Loucy (cell line): ENCODE results near the gene RARRES2.

ENCODE experiments used
- EZH2phosphoT487 ChIP-seq: fragments of 200-600 bp; IDR thresholded peaks from 2 replicates; pipeline ENCODE4 v1.6.1; 2018; ENCODE audit warnings: antibody characterized with exemption, mild to moderate bottlenecking, moderate library complexity, borderline replicate concordance
- TF ChIP-seq, protein P1 (sequence below): fragments of 200-600 bp; sonication (generic); conservative IDR thresholded peaks from 2 replicates; pipeline ENCODE4 v1.5.1; 2014; ENCODE audit warnings: mild to moderate bottlenecking, antibody characterized with exemption, low read length

- TF ChIP-seq, protein P1, sequence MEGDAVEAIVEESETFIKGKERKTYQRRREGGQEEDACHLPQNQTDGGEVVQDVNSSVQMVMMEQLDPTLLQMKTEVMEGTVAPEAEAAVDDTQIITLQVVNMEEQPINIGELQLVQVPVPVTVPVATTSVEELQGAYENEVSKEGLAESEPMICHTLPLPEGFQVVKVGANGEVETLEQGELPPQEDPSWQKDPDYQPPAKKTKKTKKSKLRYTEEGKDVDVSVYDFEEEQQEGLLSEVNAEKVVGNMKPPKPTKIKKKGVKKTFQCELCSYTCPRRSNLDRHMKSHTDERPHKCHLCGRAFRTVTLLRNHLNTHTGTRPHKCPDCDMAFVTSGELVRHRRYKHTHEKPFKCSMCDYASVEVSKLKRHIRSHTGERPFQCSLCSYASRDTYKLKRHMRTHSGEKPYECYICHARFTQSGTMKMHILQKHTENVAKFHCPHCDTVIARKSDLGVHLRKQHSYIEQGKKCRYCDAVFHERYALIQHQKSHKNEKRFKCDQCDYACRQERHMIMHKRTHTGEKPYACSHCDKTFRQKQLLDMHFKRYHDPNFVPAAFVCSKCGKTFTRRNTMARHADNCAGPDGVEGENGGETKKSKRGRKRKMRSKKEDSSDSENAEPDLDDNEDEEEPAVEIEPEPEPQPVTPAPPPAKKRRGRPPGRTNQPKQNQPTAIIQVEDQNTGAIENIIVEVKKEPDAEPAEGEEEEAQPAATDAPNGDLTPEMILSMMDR = no peak
- no peak for TF ChIP-seq EZH2phosphoT487
Observed at GRCh38 chr7:150335774-150336112, 5.7 kb downstream of the RARRES2 start.
